ENCODE measurements around the gene ZNF331. TPM values are rescaled to one million over a fixed set of nuclear protein-coding genes. Genes with fewer than 3 reads are reported as not detected.
"Not testable (repeated sequence)": the region's sequence is repeated elsewhere in the genome, so short reads cannot be mapped to it uniquely, and the experiment has no call there.

The ZNF331 gene
- total RNA-seq: 10 to 100 TPM; 34.8 to 36.4 TPM

GRCh38 chr19:53537521-53538377, at the start of gene ZNF331:
TSS of gene ZNF331 (plus strand) at chr19:53538145. CDS start at chr19:53569377, 31,232 bp downstream.
- H3K36me3 Mint-ChIP-seq (ENCODE audit: low read depth): peaks cover 61% of the 10 kb centered on the region
- H3K27ac Mint-ChIP-seq: peak within 1 kb of the TSS; percentile 98

GRCh38 chr19:53492153-53492552, 45.8 kb upstream of the ZNF331 start:
- Mint-ChIP-seq H3K4me3 (no peak overlapping the region), H3K36me3 (ENCODE audit: low read depth) (peaks cover 74% of the 10 kb centered on the region), H3K27me3 (no peaks in the 10 kb centered on the region), H3K27ac (no peak overlapping the region), H3K4me1 (ENCODE audit: low read depth) (no peaks in the 10 kb centered on the region), H3K9me3 (peaks cover 57% of the 10 kb centered on the region)
- ATAC-seq: no peak
- ChIA-PET POLR2A (no interaction called here), CTCF (no interaction called here)
- no peak for DNase-seq
- intact Hi-C loops (cut with micrococcal nuclease): no loop called here
- TF ChIP-seq, protein P1, sequence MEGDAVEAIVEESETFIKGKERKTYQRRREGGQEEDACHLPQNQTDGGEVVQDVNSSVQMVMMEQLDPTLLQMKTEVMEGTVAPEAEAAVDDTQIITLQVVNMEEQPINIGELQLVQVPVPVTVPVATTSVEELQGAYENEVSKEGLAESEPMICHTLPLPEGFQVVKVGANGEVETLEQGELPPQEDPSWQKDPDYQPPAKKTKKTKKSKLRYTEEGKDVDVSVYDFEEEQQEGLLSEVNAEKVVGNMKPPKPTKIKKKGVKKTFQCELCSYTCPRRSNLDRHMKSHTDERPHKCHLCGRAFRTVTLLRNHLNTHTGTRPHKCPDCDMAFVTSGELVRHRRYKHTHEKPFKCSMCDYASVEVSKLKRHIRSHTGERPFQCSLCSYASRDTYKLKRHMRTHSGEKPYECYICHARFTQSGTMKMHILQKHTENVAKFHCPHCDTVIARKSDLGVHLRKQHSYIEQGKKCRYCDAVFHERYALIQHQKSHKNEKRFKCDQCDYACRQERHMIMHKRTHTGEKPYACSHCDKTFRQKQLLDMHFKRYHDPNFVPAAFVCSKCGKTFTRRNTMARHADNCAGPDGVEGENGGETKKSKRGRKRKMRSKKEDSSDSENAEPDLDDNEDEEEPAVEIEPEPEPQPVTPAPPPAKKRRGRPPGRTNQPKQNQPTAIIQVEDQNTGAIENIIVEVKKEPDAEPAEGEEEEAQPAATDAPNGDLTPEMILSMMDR (IDR thresholded peaks at IDR 0.05): no peak

More at GRCh38 chr19:53537521-53538377, at the start of gene ZNF331:
- ChIA-PET POLR2A (interaction anchor here (0.6 to 2.4 kb wide), 4 partner anchors 16 to 22 kb away, joined by 4 to 13 read pairs (median 6); no protein-coding TSS in a partner anchor), CTCF (interaction anchor here (1.5 kb wide), 1 partner anchor 113 kb away, joined by 4 read pairs; no protein-coding TSS in a partner anchor)
- Mint-ChIP-seq H3K27me3 (no peaks in the 10 kb centered on the region), H3K9me3 (peaks cover 2% of the 10 kb centered on the region), H3K4me1 (ENCODE audit: low read depth) (peaks cover 20% of the 10 kb centered on the region), H3K4me3 (peak within 1 kb of the TSS; percentile 94)
- intact Hi-C loops (cut with micrococcal nuclease): no loop called here
- peak; percentile 91 for DNase-seq
- ATAC-seq: peak; percentile 78
- TF ChIP-seq, protein P1 (IDR thresholded peaks at IDR 0.05): no peak

- POLR2A ChIA-PET; DNase-seq; intact Hi-C loops (cut with micrococcal nuclease); CTCF ChIA-PET; ATAC-seq; H3K27me3 Mint-ChIP-seq; H3K4me3 Mint-ChIP-seq; H3K4me1 Mint-ChIP-seq (ENCODE audit: low read depth); H3K27ac Mint-ChIP-seq: not testable (repeated sequence)
- Mint-ChIP-seq H3K36me3 (ENCODE audit: low read depth) (peaks cover 28% of the 10 kb centered on the region), H3K9me3 (peaks cover 43% of the 10 kb centered on the region)
Observed at GRCh38 chr19:53497311-53498023, 40.5 kb upstream of the ZNF331 start.

DNA sequence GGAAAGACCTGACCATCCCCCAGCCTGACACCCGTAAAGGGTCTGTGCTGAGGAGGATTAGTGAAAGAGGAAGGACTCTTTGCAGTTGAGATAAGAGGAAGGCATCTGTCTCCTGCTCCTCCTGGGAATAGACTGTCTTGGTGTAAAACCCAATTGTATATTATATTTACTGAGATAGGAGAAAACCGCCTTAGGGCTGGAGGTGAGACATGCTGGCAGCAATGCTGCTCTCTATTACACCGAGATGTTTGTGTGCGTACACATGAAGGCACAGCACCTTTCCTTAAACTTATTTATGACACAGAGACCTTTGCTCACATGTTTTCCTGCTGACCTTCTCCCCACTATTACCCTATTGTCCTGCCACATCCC, 39.9 kb upstream of the ZNF331 start:
- H3K4me1 Mint-ChIP-seq (ENCODE audit: low read depth); DNase-seq; H3K27me3 Mint-ChIP-seq; intact Hi-C loops (cut with micrococcal nuclease); H3K27ac Mint-ChIP-seq; H3K4me3 Mint-ChIP-seq; POLR2A ChIA-PET; CTCF ChIA-PET; ATAC-seq: not testable (repeated sequence)
- Mint-ChIP-seq H3K9me3 (peaks cover 38% of the 10 kb centered on the region), H3K36me3 (ENCODE audit: low read depth) (peaks cover 23% of the 10 kb centered on the region)

DNA sequence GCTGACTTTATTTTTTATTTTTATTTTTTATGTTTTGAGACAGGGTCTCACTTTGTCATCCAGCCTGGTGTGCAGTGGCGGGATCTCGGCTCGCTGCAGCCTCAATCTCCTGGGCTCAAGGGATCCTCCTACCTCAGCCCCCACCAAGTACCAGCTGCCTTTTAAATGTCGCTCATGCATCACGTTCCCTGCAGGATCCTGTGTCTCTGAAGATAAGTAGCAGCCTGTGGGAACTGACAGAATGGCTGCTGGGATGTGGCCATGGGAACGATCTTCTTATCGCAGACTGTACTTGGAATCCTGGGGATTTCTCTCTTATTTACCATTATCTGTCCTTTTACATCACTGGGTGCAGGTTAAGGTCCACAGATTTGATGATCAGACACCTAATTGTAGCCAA, 34.8 kb upstream of the ZNF331 start:
- H3K27me3 Mint-ChIP-seq: peaks cover 19% of the 10 kb centered on the region
- H3K4me3 Mint-ChIP-seq; intact Hi-C loops (cut with micrococcal nuclease); H3K36me3 Mint-ChIP-seq (ENCODE audit: low read depth); H3K4me1 Mint-ChIP-seq (ENCODE audit: low read depth); CTCF ChIA-PET; DNase-seq; ATAC-seq; POLR2A ChIA-PET; H3K27ac Mint-ChIP-seq: not testable (repeated sequence)
- peaks cover 13% of the 10 kb centered on the region for H3K9me3 Mint-ChIP-seq

GRCh38 chr19:53503671-53504364, 34.1 kb upstream of the ZNF331 start:
- ATAC-seq; H3K27ac Mint-ChIP-seq; POLR2A ChIA-PET; DNase-seq; H3K4me1 Mint-ChIP-seq (ENCODE audit: low read depth); H3K36me3 Mint-ChIP-seq (ENCODE audit: low read depth); intact Hi-C loops (cut with micrococcal nuclease); H3K4me3 Mint-ChIP-seq; H3K9me3 Mint-ChIP-seq; CTCF ChIA-PET: not testable (repeated sequence)
- peaks cover 19% of the 10 kb centered on the region for H3K27me3 Mint-ChIP-seq

DNA sequence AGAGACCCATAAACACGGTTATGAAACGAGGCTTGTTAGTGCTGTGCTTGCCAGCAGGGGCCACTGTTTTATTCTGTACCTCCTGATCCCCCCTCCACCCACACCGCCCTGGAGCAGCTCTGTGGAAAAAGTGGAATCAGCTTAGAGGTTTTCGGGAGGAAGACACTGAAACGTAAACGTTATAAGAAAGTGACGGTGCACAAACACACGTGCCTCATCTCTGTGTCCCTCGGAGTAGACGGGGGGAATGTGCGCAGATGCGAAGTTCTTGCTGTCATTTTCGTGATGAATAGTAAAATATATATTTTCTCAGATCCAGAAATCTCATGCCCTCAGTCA, 33.6 kb upstream of the ZNF331 start:
- DNase-seq; intact Hi-C loops (cut with micrococcal nuclease); H3K4me3 Mint-ChIP-seq; CTCF ChIA-PET; POLR2A ChIA-PET; H3K9me3 Mint-ChIP-seq; H3K27ac Mint-ChIP-seq; H3K36me3 Mint-ChIP-seq (ENCODE audit: low read depth); H3K4me1 Mint-ChIP-seq (ENCODE audit: low read depth); ATAC-seq: not testable (repeated sequence)
- peaks cover 19% of the 10 kb centered on the region for H3K27me3 Mint-ChIP-seq

Data from activated CD8-positive, alpha-beta T cell treated with anti-CD3 and anti-CD28 coated beads for 36 hours (primary cell).